BJ (cell line): ENCODE measurements around the gene NAT9. TPM values are rescaled to one million over a fixed set of nuclear protein-coding genes. Genes with fewer than 3 reads are reported as not detected.

Experiments used
- CTCF ChIA-PET: fragments of 350-600 bp; formaldehyde crosslinking; extraction: SDS; loops from one replicate; lab custom pipeline; 2021; ENCODE audit warnings: antibody characterized with exemption, inconsistent platforms; lab: Yijun Ruan, JAX
- POLR2A ChIA-PET: fragments of 300-600 bp; sonication (Branson Sonifier 250); formaldehyde crosslinking; extraction: SDS; loops from one replicate; lab custom pipeline; 2021; ENCODE audit warnings: antibody characterized with exemption; lab: Charles Lee
- DNase-seq: peaks from one replicate; pipeline ENCODE4 v3.0.0-alpha.2; 2011; ENCODE audit warnings: low read depth
- H3K27me3 ChIP-seq: 2 replicates; pipeline ENCODE4 v1.6.0; 2011; ENCODE audit warnings: low read length; ENCODE audit not compliant: control insufficient read depth, insufficient read depth
- H3K36me3 ChIP-seq: 2 replicates; pipeline ENCODE4 v1.5.1; 2011; ENCODE audit warnings: low read length; ENCODE audit not compliant: control insufficient read depth, insufficient read depth
- H3K4me3 ChIP-seq: 2 replicates; pipeline ENCODE4 v1.5.1; 2011; ENCODE audit warnings: low read depth, mild to moderate bottlenecking, control low read depth, low read length
- CTCF ChIP-seq: IDR thresholded peaks from 2 replicates; pipeline ENCODE4 v1.5.1; 2011; ENCODE audit warnings: low read depth, mild to moderate bottlenecking, control low read depth, inconsistent platforms, low read length, moderate library complexity; ENCODE audit not compliant: insufficient read depth
- polyA plus RNA-seq: library from polyadenylated mRNA; depleted of rRNA; stranded (reverse); fragments of >200 nt; gene quantifications from 2 replicates; pipeline ENCODE4 v1.2.3, GENCODE V29; 2011

The NAT9 gene
- polyA plus RNA-seq, 1 experiment, result 50.6 TPM

- CTCF ChIA-PET, result interaction anchor here (0.9 to 3.7 kb wide), 5 partner anchors 10 to 210 kb away, joined by 3 to 16 read pairs (median 4); no protein-coding TSS in a partner anchor
- Histone ChIP-seq H3K4me3 (peak overlapping the region; percentile 64), H3K36me3 (no peaks in the 10 kb centered on the region; the same call in 1 of the 2 replicates), H3K27me3 (no peaks in the 10 kb centered on the region)
- no peak for DNase-seq
- POLR2A ChIA-PET, result no interaction called here
- TF ChIP-seq CTCF, result no peak
Measured at GRCh38 chr17:74750327-74751069, 25.6 kb downstream of the NAT9 start.

GRCh38 chr17:74750039-74750326, 26.2 kb downstream of the NAT9 start:
- POLR2A ChIA-PET, result interaction anchor here (0.6 kb wide), 1 partner anchor 120 kb away, joined by 3 read pairs; no protein-coding TSS in a partner anchor
- H3K36me3 ChIP-seq, result no peaks in the 10 kb centered on the region
- CTCF ChIA-PET, result interaction anchor here (1.0 to 3.7 kb wide), 5 partner anchors 10 to 211 kb away, joined by 3 to 16 read pairs (median 4); no protein-coding TSS in a partner anchor
- H3K27me3 ChIP-seq, result no peaks in the 10 kb centered on the region
- no peak for TF ChIP-seq CTCF
- no peak for DNase-seq
- H3K4me3 ChIP-seq, result peak overlapping the region; percentile 64

GRCh38 chr17:74749279-74750038, 26.7 kb downstream of the NAT9 start:
- H3K36me3 ChIP-seq, result no peaks in the 10 kb centered on the region
- H3K4me3 ChIP-seq, result peak overlapping the region; percentile 64
- POLR2A ChIA-PET, result interaction anchor here (0.6 kb wide), 1 partner anchor 121 kb away, joined by 3 read pairs; no protein-coding TSS in a partner anchor
- no peak for DNase-seq
- TF ChIP-seq CTCF, result no peak
- H3K27me3 ChIP-seq, result no peaks in the 10 kb centered on the region
- CTCF ChIA-PET, result interaction anchor here (0.6 to 3.7 kb wide), 5 partner anchors 21 to 184 kb away, joined by 3 to 16 read pairs (median 4); no protein-coding TSS in a partner anchor

GRCh38 chr17:74748529-74749278, 27.4 kb downstream of the NAT9 start, which contains the start of gene NHERF1:
NHERF1 (plus strand) TSS chr17:74748628; CDS start chr17:74748847, 219 bp downstream.
- POLR2A ChIA-PET, result no interaction called here
- DNase-seq, result peak; percentile 66
- peak; percentile 16; the same call in 1 of the 2 replicates for TF ChIP-seq CTCF
- Histone ChIP-seq H3K36me3 (no peaks in the 10 kb centered on the region), H3K27me3 (no peaks in the 10 kb centered on the region), H3K4me3 (peak within 1 kb of the TSS; percentile 64)
- CTCF ChIA-PET, result interaction anchor here (0.6 to 3.3 kb wide), 5 partner anchors 12 to 185 kb away, joined by 3 to 14 read pairs (median 4); partner anchors contain the start of gene RAB37
